Naive thymus-derived CD4-positive, alpha-beta T cell (primary cell): ENCODE data around the gene PROM1. TPM values are rescaled to one million over a fixed set of nuclear protein-coding genes. Genes with fewer than 3 reads are reported as not detected.

Experiments used
- polyA plus RNA-seq, 2 donors: library from polyadenylated mRNA; unstranded; fragments of 300-500 nt; fragmentation: Illumina TruSeq; gene quantifications; one replicate each; pipeline ENCODE4 v1.2.3, GENCODE V29; 2021
- total RNA-seq, 6 experiments: library from RNA in 5 of 6; stranded (reverse) in 5 of 6; gene quantifications; 1 replicate in 5 of 6; 2 replicates in 1 of 6; pipeline ENCODE4 v1.2.3 and lab custom pipeline; 2021 to 2026

PROM1 gene
- total and polyA plus RNA-seq, 7 experiments from 2014 or later = 0.13 to 2.6 TPM; not detected in 5

Other genes with a start within 250 kb of the PROM1 start
- not detected for gene FGFBP1, start 145.3 kb downstream of the PROM1 start, total RNA-seq
- not detected for gene FGFBP1, start 145.3 kb downstream of the PROM1 start, polyA plus RNA-seq
- gene FGFBP2, start 120.8 kb downstream of the PROM1 start, total RNA-seq = 10 to 100 TPM in 1 of 5 experiments, 1 to 10 TPM in 4; 1.2 to 54.8 (median 4.5) TPM
- 1 to 10 TPM; 1.3 to 2.7 TPM for gene FGFBP2, start 120.8 kb downstream of the PROM1 start, polyA plus RNA-seq
- gene TAPT1, start 142.4 kb upstream of the PROM1 start, total RNA-seq = 10 to 100 TPM; 43.0 to 82.5 (median 70.6) TPM
- gene TAPT1, start 142.4 kb upstream of the PROM1 start, polyA plus RNA-seq = 10 to 100 TPM; 28.8 to 30.3 TPM